GM23338 (cell line): ENCODE data around the gene STEAP1B. TPM values are rescaled to one million over a fixed set of nuclear protein-coding genes. Genes with fewer than 3 reads are reported as not detected.

Experiments used
- ATAC-seq: fragments of 200-7000 bp; cut with Tn5 transposase; 3 replicates; pipeline ENCODE4 v1.9.1; 2020
- DNase-seq: peaks from one replicate; pipeline ENCODE4 v3.0.0-alpha.2; 2015; ENCODE audit warnings: low spot score
- H2AFZ ChIP-seq: fragments of 200-600 bp; sonication (generic); 2 replicates; pipeline ENCODE4 v1.8.0; 2016; ENCODE audit warnings: antibody characterized with exemption, mild to moderate bottlenecking, moderate library complexity
- H3F3A ChIP-seq: fragments of 200-600 bp; sonication (generic); replicated peaks from 2 replicates; pipeline ENCODE4 v1.8.0; 2017; ENCODE audit warnings: antibody characterized with exemption, mixed run types, low read depth
- H3K27ac ChIP-seq: fragments of 200-600 bp; sonication (generic); 2 replicates; pipeline ENCODE4 v1.6.1; 2016; ENCODE audit warnings: low read depth
- H3K27me3 ChIP-seq: fragments of 200-600 bp; sonication (generic); 2 replicates; pipeline ENCODE4 v1.8.0; 2016; ENCODE audit warnings: mild to moderate bottlenecking, mixed run types, moderate library complexity; ENCODE audit not compliant: insufficient read depth
- H3K36me3 ChIP-seq: fragments of 200-600 bp; sonication (generic); 2 replicates; pipeline ENCODE4 v1.8.0; 2016; ENCODE audit warnings: mild to moderate bottlenecking; ENCODE audit not compliant: insufficient read depth
- H3K4me1 ChIP-seq: fragments of 200-600 bp; sonication (generic); 2 replicates; pipeline ENCODE4 v1.8.0; 2016; ENCODE audit warnings: mild to moderate bottlenecking, moderate library complexity; ENCODE audit not compliant: insufficient read depth
- H3K4me2 ChIP-seq: fragments of 200-600 bp; sonication (generic); 2 replicates; pipeline ENCODE4 v1.7.1; 2017; ENCODE audit warnings: mixed run types
- H3K4me3 ChIP-seq: fragments of 200-600 bp; sonication (generic); 2 replicates; pipeline ENCODE4 v1.6.1; 2016; ENCODE audit warnings: mixed run types
- H3K79me2 ChIP-seq: fragments of 200-600 bp; sonication (generic); replicated peaks from 2 replicates; pipeline ENCODE4 v1.8.0; 2017; ENCODE audit warnings: mild to moderate bottlenecking; ENCODE audit not compliant: insufficient read depth
- H3K9me2 ChIP-seq: fragments of 200-600 bp; sonication (generic); 2 replicates; pipeline ENCODE4 v1.8.0; 2017; ENCODE audit not compliant: insufficient read depth
- H4K20me1 ChIP-seq: fragments of 200-600 bp; sonication (generic); replicated peaks from 2 replicates; pipeline ENCODE4 v1.8.0; 2017; ENCODE audit warnings: mild to moderate bottlenecking; ENCODE audit not compliant: insufficient read depth
- H3K27ac Mint-ChIP-seq: 2 replicates; pipeline ENCODE4 v1.8.0; 2020; ENCODE audit warnings: inconsistent platforms, mild to moderate bottlenecking, moderate library complexity, mixed read lengths
- H3K27me3 Mint-ChIP-seq: 3 replicates; pipeline ENCODE4 v1.8.0; 2022; ENCODE audit warnings: low read depth, mild to moderate bottlenecking, moderate library complexity, mixed read lengths, inconsistent platforms; ENCODE audit not compliant: insufficient read depth, poor library complexity
- H3K36me3 Mint-ChIP-seq: 3 replicates; pipeline ENCODE4 v1.8.0; 2021; ENCODE audit warnings: low read depth, mild to moderate bottlenecking, inconsistent platforms, moderate library complexity, mixed read lengths
- H3K4me1 Mint-ChIP-seq: 3 replicates; pipeline ENCODE4 v1.8.0; 2020; ENCODE audit warnings: mild to moderate bottlenecking, inconsistent platforms, mixed read lengths
- H3K4me3 Mint-ChIP-seq: 3 replicates; pipeline ENCODE4 v1.8.0; 2021; ENCODE audit warnings: moderate library complexity, mild to moderate bottlenecking, inconsistent platforms, mixed read lengths
- H3K9me3 Mint-ChIP-seq: 3 replicates; pipeline ENCODE4 v1.8.0; 2020; ENCODE audit warnings: moderate library complexity, mild to moderate bottlenecking, inconsistent platforms, mixed read lengths
- ETS1 ChIP-seq: IDR thresholded peaks from 2 replicates; pipeline ENCODE4 v1.6.1; 2016; ENCODE audit warnings: antibody characterized with exemption
- JUNB ChIP-seq: IDR thresholded peaks from one replicate; pipeline ENCODE4 v1.6.1; 2016; ENCODE audit warnings: antibody characterized with exemption; ENCODE audit not compliant: unreplicated experiment
- NANOG ChIP-seq: IDR thresholded peaks from 2 replicates; pipeline ENCODE4 v1.6.1; 2016; ENCODE audit warnings: antibody characterized with exemption, borderline replicate concordance
- POLR2AphosphoS5 ChIP-seq: IDR thresholded peaks from 2 replicates; pipeline ENCODE4 v1.6.1; 2016; ENCODE audit warnings: antibody characterized with exemption, low read depth
- REST ChIP-seq: IDR thresholded peaks from one replicate; pipeline ENCODE4 v1.6.1; 2018; ENCODE audit warnings: antibody characterized with exemption; ENCODE audit not compliant: unreplicated experiment
- STAT1 ChIP-seq: IDR thresholded peaks from one replicate; pipeline ENCODE4 v1.6.1; 2016; ENCODE audit warnings: antibody characterized with exemption; ENCODE audit not compliant: unreplicated experiment
- ZNF114 ChIP-seq: fragments of 250-450 bp; sonication (Bioruptor Pico); IDR thresholded peaks from 2 replicates; pipeline ENCODE4 v1.5.0; 2020; ENCODE audit warnings: mild to moderate bottlenecking, moderate library complexity
- ZNF331 ChIP-seq: fragments of 250-450 bp; sonication (Bioruptor Pico); IDR thresholded peaks from 2 replicates; pipeline ENCODE4 v1.5.0; 2020; ENCODE audit warnings: low read depth, mild to moderate bottlenecking, moderate library complexity
- ZNF462 ChIP-seq: fragments of 250-450 bp; sonication (Bioruptor Pico); IDR thresholded peaks from 2 replicates; pipeline ENCODE4 v1.5.0; 2020; ENCODE audit warnings: mild to moderate bottlenecking, moderate library complexity
- polyA plus RNA-seq: library from polyadenylated mRNA; unstranded; fragments of >200 nt; fragmentation: Nextera tagmentation; extraction: Ambion mirVana; gene quantifications from 2 replicates; pipeline ENCODE4 v1.2.1, GENCODE V29; 2016
- total RNA-seq: library from RNA; depleted of rRNA; stranded (reverse); fragments of >200 nt; shearing (Covaris generic); gene quantifications from 2 replicates; pipeline ENCODE4 v1.2.3, GENCODE V29; 2014

The STEAP1B gene
- total and polyA plus RNA-seq, 2 experiments from 2014 or later: 4.9 to 16.5 TPM

GRCh38 chr7:22404421-22405023, 95.5 kb downstream of the STEAP1B start:
- Histone ChIP-seq H3K36me3 (no peaks in the 10 kb centered on the region), H3K79me2 (no peaks in the 10 kb centered on the region), H3K4me1 (no peaks in the 10 kb centered on the region), H3K9me2 (0 out of 2 replicates have a peak, but pooled peaks cover 3% of the 10 kb centered on the region), H3K4me3 (no peak overlapping the region), H3F3A (no peaks in the 10 kb centered on the region), H3K27me3 (no peaks in the 10 kb centered on the region), H3K4me2 (no peak overlapping the region), H4K20me1 (no peaks in the 10 kb centered on the region), H3K27ac (no peak overlapping the region), H2AFZ (no peak overlapping the region)
- Mint-ChIP-seq H3K36me3 (no peaks in the 10 kb centered on the region), H3K27ac (no peak overlapping the region), H3K9me3 (no peaks in the 10 kb centered on the region), H3K4me1 (no peaks in the 10 kb centered on the region), H3K4me3 (no peak overlapping the region), H3K27me3 (peaks cover 2% of the 10 kb centered on the region)
- ATAC-seq (no peak), DNase-seq (no peak)
- TF ChIP-seq ZNF462 (CRISPR knock-in tag): no peak

GRCh38 chr7:22403344-22403743, 96.6 kb downstream of the STEAP1B start:
- Histone ChIP-seq H3K79me2 (no peaks in the 10 kb centered on the region), H2AFZ (no peak overlapping the region), H3F3A (no peaks in the 10 kb centered on the region), H3K4me2 (no peak overlapping the region), H3K4me1 (0 out of 2 replicates have a peak, but pooled peaks cover 3% of the 10 kb centered on the region), H4K20me1 (no peaks in the 10 kb centered on the region), H3K36me3 (no peaks in the 10 kb centered on the region), H3K27ac (no peak overlapping the region), H3K27me3 (no peaks in the 10 kb centered on the region), H3K9me2 (0 out of 2 replicates have a peak, but pooled peaks cover 3% of the 10 kb centered on the region), H3K4me3 (no peak overlapping the region)
- ATAC-seq (no peak), DNase-seq (no peak)
- Mint-ChIP-seq H3K4me3 (no peak overlapping the region), H3K27me3 (peaks cover 2% of the 10 kb centered on the region), H3K27ac (no peak overlapping the region), H3K4me1 (peaks cover 4% of the 10 kb centered on the region; the same call in 2 of the 3 replicates), H3K36me3 (no peaks in the 10 kb centered on the region), H3K9me3 (no peaks in the 10 kb centered on the region)
- TF ChIP-seq REST (no peak), ZNF331 (CRISPR knock-in tag) (no peak), ETS1 (no peak), STAT1 (no peak), JUNB (no peak), ZNF114 (CRISPR knock-in tag) (no peak), NANOG (no peak), POLR2AphosphoS5 (no peak)
